Astrocyte (in vitro differentiated cells and primary cell): Measurements from ENCODE around the gene ARHGEF17. TPM values are rescaled to one million over a fixed set of nuclear protein-coding genes. Genes with fewer than 3 reads are reported as not detected.
A peak's percentile ranks its signal among the peaks of the same experiment; 100 is the strongest.

Source experiments
- DNase-seq: peaks from one replicate; pipeline ENCODE4 v3.0.0-alpha.2; 2010; ENCODE audit warnings: low read depth
- FAIRE-seq: peaks from 2 replicates; lab custom pipeline; 2011; peaks lifted over from hg19 to GRCh38; lab: Jason Lieb, UNC
- H2AFZ ChIP-seq: 2 replicates; pipeline ENCODE4 v1.6.0; 2012; ENCODE audit warnings: low read depth, low read length, inconsistent platforms
- H3K27ac ChIP-seq: 2 replicates; pipeline ENCODE4 v1.5.1; 2011; ENCODE audit warnings: low read depth, low read length, inconsistent platforms
- H3K27me3 ChIP-seq: 2 replicates; pipeline ENCODE4 v1.6.0; 2011; ENCODE audit warnings: low read length, inconsistent platforms; ENCODE audit not compliant: insufficient read depth
- H3K36me3 ChIP-seq: 2 replicates; pipeline ENCODE4 v1.5.1; 2011; ENCODE audit warnings: low read length, inconsistent platforms; ENCODE audit not compliant: insufficient read depth
- H3K4me1 ChIP-seq: 2 replicates; pipeline ENCODE4 v1.5.1; 2011; ENCODE audit warnings: low read length, inconsistent platforms; ENCODE audit not compliant: insufficient read depth
- H3K4me2 ChIP-seq: 2 replicates; pipeline ENCODE4 v1.6.0; 2012; ENCODE audit warnings: low read length, inconsistent platforms
- H3K4me3 ChIP-seq: 2 replicates; pipeline ENCODE4 v1.5.1; 2011; ENCODE audit warnings: low read depth, mild to moderate bottlenecking, low read length, inconsistent platforms; ENCODE audit not compliant: insufficient read depth
- H3K79me2 ChIP-seq: 2 replicates; pipeline ENCODE4 v1.6.0; 2012; ENCODE audit warnings: mild to moderate bottlenecking, low read length, inconsistent platforms; ENCODE audit not compliant: insufficient read depth
- H3K9ac ChIP-seq: 2 replicates; pipeline ENCODE4 v1.6.0; 2012; ENCODE audit warnings: mild to moderate bottlenecking, low read length, inconsistent platforms
- H3K9me3 ChIP-seq: 2 replicates; pipeline ENCODE4 v1.5.1; 2012; ENCODE audit warnings: low read depth, mild to moderate bottlenecking, low read length, inconsistent platforms; ENCODE audit not compliant: insufficient read depth
- H4K20me1 ChIP-seq: 2 replicates; pipeline ENCODE4 v1.6.0; 2012; ENCODE audit warnings: low read length, inconsistent platforms; ENCODE audit not compliant: insufficient read depth
- H3K27ac Mint-ChIP-seq: one replicate; pipeline ENCODE4 v1.8.0; 2021; ENCODE audit warnings: mild to moderate bottlenecking, mixed read lengths; ENCODE audit not compliant: unreplicated experiment
- H3K27me3 Mint-ChIP-seq: one replicate; pipeline ENCODE4 v1.8.0; 2021; ENCODE audit warnings: low read depth, mixed read lengths; ENCODE audit not compliant: unreplicated experiment
- H3K36me3 Mint-ChIP-seq: one replicate; pipeline ENCODE4 v1.8.0; 2021; ENCODE audit warnings: low read depth, mixed read lengths; ENCODE audit not compliant: unreplicated experiment
- H3K4me1 Mint-ChIP-seq: one replicate; pipeline ENCODE4 v1.8.0; 2021; ENCODE audit warnings: low read depth, mixed read lengths; ENCODE audit not compliant: unreplicated experiment
- H3K4me3 Mint-ChIP-seq: one replicate; pipeline ENCODE4 v1.8.0; 2021; ENCODE audit warnings: mild to moderate bottlenecking, moderate library complexity, mixed read lengths; ENCODE audit not compliant: unreplicated experiment
- H3K9me3 Mint-ChIP-seq: one replicate; pipeline ENCODE4 v1.8.0; 2021; ENCODE audit warnings: mild to moderate bottlenecking, mixed read lengths; ENCODE audit not compliant: unreplicated experiment
- EZH2 ChIP-seq: IDR thresholded peaks from 2 replicates; pipeline ENCODE4 v1.6.1; 2012; ENCODE audit warnings: mild to moderate bottlenecking, low read length, inconsistent platforms; ENCODE audit not compliant: insufficient read depth
- total RNA-seq: library from RNA; stranded (reverse); gene quantifications from 2 replicates; pipeline ENCODE4 v1.2.1, GENCODE V29; 2021
- TF ChIP-seq, protein P1 (sequence below): IDR thresholded peaks from 2 replicates; pipeline ENCODE4 v1.5.1; 2011; ENCODE audit warnings: low read depth, mild to moderate bottlenecking, inconsistent platforms, low read length, moderate library complexity; ENCODE audit not compliant: insufficient read depth

The ARHGEF17 gene
- total RNA-seq, 1 donor from 2014 or later, result 66.4 TPM

DNA sequence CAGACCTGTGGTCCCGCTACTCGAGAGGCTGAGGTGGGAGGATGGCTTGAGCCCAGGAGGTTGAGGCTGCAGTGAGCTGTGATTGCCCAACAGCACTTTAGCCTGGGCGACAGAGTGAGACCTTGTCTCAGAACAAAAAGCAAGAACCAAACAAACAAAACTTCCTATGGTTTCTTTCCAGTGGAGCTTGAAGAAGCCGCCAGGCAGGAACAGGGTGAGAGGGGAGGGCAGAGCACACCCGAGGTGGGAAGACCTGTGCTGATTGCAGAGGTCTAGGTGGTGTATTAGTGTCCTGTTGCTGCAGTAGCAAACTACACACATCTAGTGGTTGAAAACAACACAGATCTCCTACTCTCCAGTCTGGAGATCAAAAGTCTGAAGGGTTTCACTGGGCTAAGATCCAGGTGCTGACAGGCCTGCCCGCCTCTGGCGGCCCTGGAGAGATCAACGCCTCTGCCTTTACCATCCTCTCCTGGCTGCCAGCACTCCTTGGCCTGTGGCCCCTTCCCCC is 10.5 kb downstream of the ARHGEF17 start:
- FAIRE-seq (no peak), DNase-seq (no peak)
- no peak overlapping the region for H3K4me3 Mint-ChIP-seq
- peaks cover 62% of the 10 kb centered on the region for H3K4me1 Mint-ChIP-seq
- Histone ChIP-seq H3K4me3 (no peak overlapping the region), H3K27ac (no peak overlapping the region), H2AFZ (no peak overlapping the region), H3K79me2 (peaks cover 98% of the 10 kb centered on the region), H4K20me1 (peaks cover 79% of the 10 kb centered on the region), H3K27me3 (no peaks in the 10 kb centered on the region), H3K9ac (no peak overlapping the region), H3K36me3 (no peaks in the 10 kb centered on the region), H3K4me1 (peaks cover 70% of the 10 kb centered on the region), H3K4me2 (no peak overlapping the region), H3K9me3 (no peaks in the 10 kb centered on the region)
- TF ChIP-seq, protein P1, sequence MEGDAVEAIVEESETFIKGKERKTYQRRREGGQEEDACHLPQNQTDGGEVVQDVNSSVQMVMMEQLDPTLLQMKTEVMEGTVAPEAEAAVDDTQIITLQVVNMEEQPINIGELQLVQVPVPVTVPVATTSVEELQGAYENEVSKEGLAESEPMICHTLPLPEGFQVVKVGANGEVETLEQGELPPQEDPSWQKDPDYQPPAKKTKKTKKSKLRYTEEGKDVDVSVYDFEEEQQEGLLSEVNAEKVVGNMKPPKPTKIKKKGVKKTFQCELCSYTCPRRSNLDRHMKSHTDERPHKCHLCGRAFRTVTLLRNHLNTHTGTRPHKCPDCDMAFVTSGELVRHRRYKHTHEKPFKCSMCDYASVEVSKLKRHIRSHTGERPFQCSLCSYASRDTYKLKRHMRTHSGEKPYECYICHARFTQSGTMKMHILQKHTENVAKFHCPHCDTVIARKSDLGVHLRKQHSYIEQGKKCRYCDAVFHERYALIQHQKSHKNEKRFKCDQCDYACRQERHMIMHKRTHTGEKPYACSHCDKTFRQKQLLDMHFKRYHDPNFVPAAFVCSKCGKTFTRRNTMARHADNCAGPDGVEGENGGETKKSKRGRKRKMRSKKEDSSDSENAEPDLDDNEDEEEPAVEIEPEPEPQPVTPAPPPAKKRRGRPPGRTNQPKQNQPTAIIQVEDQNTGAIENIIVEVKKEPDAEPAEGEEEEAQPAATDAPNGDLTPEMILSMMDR, result no peak
- TF ChIP-seq EZH2, result no peak
- H3K36me3 Mint-ChIP-seq, result peaks cover 12% of the 10 kb centered on the region
- no peak overlapping the region for H3K27ac Mint-ChIP-seq
- no peaks in the 10 kb centered on the region for H3K9me3 Mint-ChIP-seq
- no peaks in the 10 kb centered on the region for H3K27me3 Mint-ChIP-seq

DNA sequence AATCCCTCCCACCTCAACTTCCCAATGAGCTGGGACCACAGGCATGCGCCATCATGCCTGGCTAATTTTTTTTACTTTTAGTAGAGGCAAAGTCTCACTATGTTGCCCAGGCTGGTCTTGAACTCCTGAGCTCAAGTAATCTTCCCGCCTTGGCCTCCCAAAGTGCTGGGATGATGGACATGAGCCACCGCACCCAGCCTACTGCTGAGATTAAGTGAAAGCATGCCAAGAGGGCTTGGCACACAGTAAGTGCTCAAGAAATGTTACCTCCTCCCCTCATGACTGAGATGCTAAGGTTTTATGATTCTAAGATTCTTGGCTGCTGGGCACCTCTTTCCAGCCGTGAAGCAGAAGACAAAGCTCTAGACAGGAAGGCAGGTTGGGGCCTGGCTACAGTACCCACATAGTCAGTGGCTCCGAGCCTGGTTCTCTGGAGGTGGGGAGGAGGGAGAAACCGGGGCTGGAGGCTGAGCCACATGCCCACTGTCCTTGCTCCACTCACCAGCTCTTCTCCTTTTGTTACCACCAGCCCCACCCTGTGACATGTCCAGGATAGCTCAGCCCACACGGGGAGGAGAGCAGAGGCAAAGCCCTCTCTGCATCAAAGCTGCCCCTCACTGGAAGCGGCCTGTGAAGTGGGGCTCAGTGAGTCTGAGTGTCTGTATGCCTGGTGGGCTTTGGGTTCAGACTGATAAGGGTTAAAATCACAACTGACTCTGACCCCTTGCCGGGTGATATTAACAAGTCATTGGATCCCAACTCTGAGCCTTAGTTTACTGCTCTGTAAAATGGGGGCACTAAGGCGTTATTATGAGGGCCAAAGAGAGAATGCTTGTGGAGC is 12.9 kb downstream of the ARHGEF17 start:
- H3K27ac ChIP-seq, result peak overlapping the region; percentile 82
- FAIRE-seq (no peak), DNase-seq (no peak)
- H3K79me2 ChIP-seq, result peaks cover 98% of the 10 kb centered on the region
- H2AFZ ChIP-seq, result no peak overlapping the region
- peaks cover 8% of the 10 kb centered on the region for H3K36me3 Mint-ChIP-seq
- H4K20me1 ChIP-seq, result peaks cover 57% of the 10 kb centered on the region
- H3K9me3 Mint-ChIP-seq, result no peaks in the 10 kb centered on the region
- H3K4me2 ChIP-seq, result peak overlapping the region; percentile 72
- H3K4me3 Mint-ChIP-seq, result no peak overlapping the region
- no peaks in the 10 kb centered on the region for H3K9me3 ChIP-seq
- peak overlapping the region; percentile 93 for H3K27ac Mint-ChIP-seq
- H3K27me3 ChIP-seq, result no peaks in the 10 kb centered on the region
- TF ChIP-seq, protein P1, result no peak
- TF ChIP-seq EZH2, result no peak
- H3K27me3 Mint-ChIP-seq, result no peaks in the 10 kb centered on the region
- no peak overlapping the region for H3K4me3 ChIP-seq
- no peaks in the 10 kb centered on the region for H3K36me3 ChIP-seq
- peaks cover 69% of the 10 kb centered on the region for H3K4me1 ChIP-seq
- H3K9ac ChIP-seq, result peak overlapping the region; percentile 79
- peaks cover 65% of the 10 kb centered on the region for H3K4me1 Mint-ChIP-seq
